GM12891 (cell line): ENCODE results near the gene STXBP6.

Experiments
- POLR2A ChIP-seq: IDR thresholded peaks from 2 replicates; pipeline ENCODE4 v1.6.1; 2011; ENCODE audit warnings: low read depth, low read length, control low read depth
- POLR2AphosphoS5 ChIP-seq: IDR thresholded peaks from 2 replicates; pipeline ENCODE4 v1.6.1; 2011; ENCODE audit warnings: low read depth, low read length, control low read depth
- POU2F2 ChIP-seq: IDR thresholded peaks from 2 replicates; pipeline ENCODE4 v1.6.1; 2011; ENCODE audit warnings: low read depth, mild to moderate bottlenecking, control low read depth, low read length, moderate library complexity
- SPI1 ChIP-seq: IDR thresholded peaks from 2 replicates; pipeline ENCODE4 v1.6.1; 2011; ENCODE audit warnings: low read depth, low read length, control low read depth
- TAF1 ChIP-seq: IDR thresholded peaks from 2 replicates; pipeline ENCODE4 v1.6.1; 2011; ENCODE audit warnings: low read depth, low read length, control low read depth

GRCh38 chr14:24801024-24801423, 248.9 kb downstream of the STXBP6 start:
- TF ChIP-seq TAF1 = no peak
- TF ChIP-seq SPI1 = no peak
- no peak for TF ChIP-seq POLR2A
- no peak for TF ChIP-seq POLR2AphosphoS5
- no peak for TF ChIP-seq POU2F2
